ENCODE measurements around the gene SELENBP1. TPM values are rescaled to one million over a fixed set of nuclear protein-coding genes. Genes with fewer than 3 reads are reported as not detected.

The SELENBP1 gene
- total and polyA plus RNA-seq, 9 of the 15 experiments (the other 6 are each of a cell fraction or from before 2014, with no cell fraction given) = 25.8 to 81.2 (median 47.1) TPM

DNA sequence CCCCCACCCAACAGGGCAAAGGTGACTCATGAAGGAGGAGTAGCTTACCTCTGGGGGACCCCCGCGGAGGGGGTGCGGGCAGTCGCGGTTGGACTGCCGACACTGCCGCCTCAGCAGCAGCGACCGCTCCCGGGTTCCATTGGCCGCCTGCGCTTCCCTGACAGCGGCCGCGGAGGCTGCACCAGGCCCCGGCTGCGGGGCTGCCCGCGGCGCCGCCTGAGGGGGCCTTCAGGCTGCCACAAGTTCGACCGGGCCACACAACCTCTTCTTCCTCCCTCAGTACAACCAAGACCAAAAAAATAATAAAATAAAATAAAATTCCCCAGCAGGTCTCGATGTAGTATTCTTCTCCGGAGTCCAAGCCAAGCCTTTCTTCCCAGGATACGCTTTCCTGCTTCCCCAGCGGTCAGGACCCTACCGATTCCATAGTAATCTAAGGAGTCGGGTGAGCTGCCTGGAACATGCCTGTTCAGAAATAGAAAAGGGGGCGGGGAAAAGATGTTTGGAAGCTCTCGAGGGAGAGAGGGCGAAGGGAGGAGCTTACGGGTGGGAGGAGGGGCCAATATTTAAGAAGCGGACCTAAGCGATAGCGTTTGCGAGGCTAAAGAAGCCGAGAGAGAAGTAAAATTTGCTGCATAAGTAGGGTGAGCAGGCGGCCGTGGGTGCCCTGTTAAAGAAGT is 45.1 kb downstream of the SELENBP1 start, which contains the start of gene PI4KB (continued):
- TF ChIP-seq ZNF75A (CRISPR knock-in tag; IDR thresholded peaks at IDR 0.05) (no peak), SAFB (IDR thresholded peaks at IDR 0.05; ENCODE audit: borderline replicate concordance, low read depth, low read length) (no peak), RBM22 (IDR thresholded peaks at IDR 0.05; ENCODE audit: low read depth, low read length, poor library complexity, severe bottlenecking) (no peak), HDAC2 (IDR thresholded peaks at IDR 0.05) (no peak), ZNF212 (CRISPR knock-in tag; IDR thresholded peaks at IDR 0.05) (no peak), RBM39 (optimal IDR thresholded peaks at IDR 0.05; ENCODE audit: low read depth, low read length) (no peak), ZNF444 (CRISPR knock-in tag; IDR thresholded peaks at IDR 0.05) (no peak), ETV5 (CRISPR knock-in tag; IDR thresholded peaks at IDR 0.05; ENCODE audit: low read depth) (no peak), MECOM (CRISPR knock-in tag; IDR thresholded peaks at IDR 0.05) (no peak), SMAD4 (CRISPR knock-in tag; conservative IDR thresholded peaks at IDR 0.05) (peak; percentile 46; the same call in 1 of the 2 replicates), ETV6 (IDR thresholded peaks at IDR 0.05; ENCODE audit: borderline replicate concordance in 1 of 2, low read depth in 2 of 2, low read length in 1 of 2) (no peak), ETV6 (CRISPR knock-in tag; IDR thresholded peaks at IDR 0.05; ENCODE audit: borderline replicate concordance) (no peak), PCBP2 (IDR thresholded peaks at IDR 0.05; ENCODE audit: low read depth, low read length, poor library complexity, severe bottlenecking) (no peak), U2AF2 (optimal IDR thresholded peaks at IDR 0.05; ENCODE audit: low read depth, low read length) (no peak), TEAD2 (tag; IDR thresholded peaks at IDR 0.05) (no peak), YY1 (IDR thresholded peaks at IDR 0.05; ENCODE audit: borderline replicate concordance in 1 of 3, control insufficient read depth in 1 of 3, extremely low read depth in 1 of 3, insufficient read depth in 3 of 3, insufficient read length in 1 of 3, insufficient replicate concordance in 2 of 3, low read depth in 1 of 3, low read length in 2 of 3) (peak in 2 of 3 experiments; percentile 66 to 68), ZNF507 (tag; conservative IDR thresholded peaks at IDR 0.05) (no peak), ZNF324 (CRISPR knock-in tag; IDR thresholded peaks at IDR 0.05) (no peak), MTF1 (CRISPR knock-in tag; IDR thresholded peaks at IDR 0.05; ENCODE audit: borderline replicate concordance) (no peak), TGIF2 (CRISPR knock-in tag; IDR thresholded peaks at IDR 0.05) (no peak), NR1H2 (CRISPR knock-in tag; IDR thresholded peaks at IDR 0.05) (no peak), ASH1L (IDR thresholded peaks at IDR 0.05; ENCODE audit: borderline replicate concordance, low read depth, partially characterized antibody) (no peak)
- TF ChIP-seq, protein P1, sequence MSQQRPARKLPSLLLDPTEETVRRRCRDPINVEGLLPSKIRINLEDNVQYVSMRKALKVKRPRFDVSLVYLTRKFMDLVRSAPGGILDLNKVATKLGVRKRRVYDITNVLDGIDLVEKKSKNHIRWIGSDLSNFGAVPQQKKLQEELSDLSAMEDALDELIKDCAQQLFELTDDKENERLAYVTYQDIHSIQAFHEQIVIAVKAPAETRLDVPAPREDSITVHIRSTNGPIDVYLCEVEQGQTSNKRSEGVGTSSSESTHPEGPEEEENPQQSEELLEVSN (IDR thresholded peaks at IDR 0.05; ENCODE audit: borderline replicate concordance in 1 of 2, extremely low read depth in 1 of 2, insufficient read depth in 1 of 2, insufficient read length in 1 of 2, low read depth in 1 of 2, low read length in 1 of 2, poor library complexity in 1 of 2, severe bottlenecking in 1 of 2) = peak in 1 of 2 experiments; percentile 18
- TF ChIP-seq, protein P2, sequence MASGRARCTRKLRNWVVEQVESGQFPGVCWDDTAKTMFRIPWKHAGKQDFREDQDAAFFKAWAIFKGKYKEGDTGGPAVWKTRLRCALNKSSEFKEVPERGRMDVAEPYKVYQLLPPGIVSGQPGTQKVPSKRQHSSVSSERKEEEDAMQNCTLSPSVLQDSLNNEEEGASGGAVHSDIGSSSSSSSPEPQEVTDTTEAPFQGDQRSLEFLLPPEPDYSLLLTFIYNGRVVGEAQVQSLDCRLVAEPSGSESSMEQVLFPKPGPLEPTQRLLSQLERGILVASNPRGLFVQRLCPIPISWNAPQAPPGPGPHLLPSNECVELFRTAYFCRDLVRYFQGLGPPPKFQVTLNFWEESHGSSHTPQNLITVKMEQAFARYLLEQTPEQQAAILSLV (tag; IDR thresholded peaks at IDR 0.05) = no peak
